ENCODE measurements around the gene TNC.

TNC gene

DNA sequence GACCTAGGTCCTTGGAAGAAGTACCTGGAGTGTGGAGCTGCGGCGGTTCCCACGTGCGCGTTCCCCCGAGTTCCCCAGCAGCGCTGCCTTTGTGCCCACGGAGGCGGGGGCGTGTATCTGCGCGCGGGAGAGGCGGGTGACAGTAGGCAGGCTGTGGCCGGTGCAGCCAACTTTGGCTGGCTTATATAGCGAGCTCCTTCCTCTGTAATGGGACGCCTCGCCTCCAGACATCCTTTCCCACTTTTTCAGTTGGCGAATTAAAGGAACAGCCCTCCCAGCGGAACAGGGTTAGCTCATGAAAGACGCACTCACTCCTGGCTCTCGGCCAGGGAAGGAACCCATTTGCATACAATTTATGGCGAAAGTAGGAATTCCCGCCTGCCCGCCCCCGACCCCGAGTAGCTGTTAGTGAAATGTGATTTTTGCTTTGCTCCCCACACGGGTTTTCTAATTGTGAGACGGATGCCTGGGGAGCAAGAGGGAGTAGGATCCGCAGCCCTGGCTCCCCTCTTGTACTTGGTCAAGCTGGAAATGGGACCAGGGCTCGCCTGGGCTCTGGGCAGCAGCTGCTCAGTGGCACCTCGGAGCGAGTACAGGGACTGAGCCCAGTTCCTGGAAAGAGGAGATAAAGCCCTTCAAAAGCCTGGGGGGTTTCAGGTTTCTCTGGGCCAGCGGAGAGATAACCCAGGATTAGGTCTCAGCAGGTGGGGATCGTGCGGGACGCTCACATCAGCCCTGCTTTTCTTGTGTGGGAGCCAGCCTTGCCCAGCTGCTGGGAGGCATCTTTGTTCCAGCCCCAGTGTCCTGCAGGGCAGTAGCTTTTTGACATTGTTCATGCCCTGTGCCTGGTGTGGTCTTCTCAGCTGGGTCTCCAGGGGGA lies at the start of gene TNC:
Gene TNC, minus strand, starts transcription at position 159 of the 880 bp plus-strand sequence. CDS start 27,139 bp downstream, outside the sequence.
- no peak for DNase-seq

DNA sequence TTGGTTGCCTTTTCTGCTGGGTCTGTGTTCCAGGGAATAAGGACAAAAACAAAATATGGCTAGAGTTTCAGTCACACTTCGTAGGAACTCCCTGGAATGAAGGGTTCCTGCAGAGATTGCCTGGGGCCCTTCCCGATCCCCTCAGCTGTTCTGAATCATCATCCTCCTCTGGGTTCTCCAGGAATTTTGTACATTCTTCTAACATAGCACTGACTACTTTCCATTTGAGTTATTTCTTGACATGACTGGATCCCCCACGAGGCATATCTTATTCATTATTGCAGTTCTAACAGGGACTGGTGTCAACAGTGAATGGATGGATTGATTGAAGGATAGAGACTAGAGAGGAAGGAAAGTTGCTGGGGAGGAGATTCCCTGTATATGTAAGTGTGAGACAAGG lies 49.2 kb upstream of the TNC start:
- DNase-seq = no peak

DNA sequence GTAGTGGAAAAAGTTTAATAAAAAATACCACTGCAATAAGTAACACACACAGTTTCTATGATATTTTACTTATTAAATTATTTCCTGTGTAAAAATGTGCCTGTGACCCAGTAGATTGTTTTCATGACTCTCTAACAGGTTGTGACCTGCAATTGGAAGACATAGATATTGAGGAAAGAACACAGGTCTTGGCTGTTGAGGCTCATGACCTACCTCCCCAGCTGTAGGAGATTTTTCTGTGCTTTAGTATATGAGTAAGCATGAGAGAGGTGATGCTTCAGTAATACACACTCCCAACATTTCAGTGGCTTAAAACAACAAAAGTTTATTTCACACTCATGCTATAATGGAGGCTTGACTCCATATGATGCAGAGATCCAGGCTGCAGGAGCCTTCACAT lies 47.3 kb upstream of the TNC start:
- no peak for DNase-seq

DNA sequence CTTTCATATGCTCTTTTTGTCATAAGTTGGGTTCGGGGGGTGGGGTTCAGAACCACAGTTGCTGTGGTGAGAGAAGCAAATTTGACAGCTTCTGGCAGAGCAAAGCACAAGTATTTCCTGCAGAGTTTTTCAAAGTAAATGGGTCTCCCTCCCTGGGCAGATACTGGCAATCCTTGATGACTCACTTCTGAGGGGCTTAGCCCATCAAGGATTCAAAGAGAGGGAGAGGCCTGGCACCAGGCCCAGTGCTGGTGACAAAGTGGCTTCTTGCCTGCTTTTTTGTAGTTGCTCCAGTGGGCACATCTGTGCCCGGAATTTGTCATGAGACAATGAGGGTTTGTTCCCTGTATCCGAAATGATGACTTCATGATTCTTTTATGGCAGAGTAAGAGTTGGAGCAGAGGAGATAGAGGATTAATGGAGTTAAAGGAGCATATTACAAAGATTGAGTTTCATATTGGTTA lies 46.6 kb upstream of the TNC start:
- no peak for DNase-seq

DNA sequence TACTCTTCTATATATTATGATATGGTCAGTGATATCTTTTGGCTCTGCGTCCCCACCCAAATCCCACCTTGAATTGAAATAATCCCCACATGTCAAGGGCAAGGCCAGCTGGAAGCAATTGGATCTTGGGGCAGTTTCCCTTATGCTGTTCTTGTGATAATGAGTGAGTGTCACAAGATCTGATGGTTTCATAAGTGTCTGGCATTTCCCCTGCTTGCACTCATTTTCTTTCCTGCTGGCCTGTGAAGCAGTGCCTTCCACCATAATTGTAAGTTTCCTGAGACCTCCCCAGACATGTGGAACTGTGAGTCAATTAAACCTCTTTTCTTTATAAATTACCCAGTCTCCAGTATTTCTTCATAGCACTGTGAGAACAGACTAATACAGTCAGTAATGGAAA lies 45.0 kb upstream of the TNC start:
- no peak for DNase-seq

DNA sequence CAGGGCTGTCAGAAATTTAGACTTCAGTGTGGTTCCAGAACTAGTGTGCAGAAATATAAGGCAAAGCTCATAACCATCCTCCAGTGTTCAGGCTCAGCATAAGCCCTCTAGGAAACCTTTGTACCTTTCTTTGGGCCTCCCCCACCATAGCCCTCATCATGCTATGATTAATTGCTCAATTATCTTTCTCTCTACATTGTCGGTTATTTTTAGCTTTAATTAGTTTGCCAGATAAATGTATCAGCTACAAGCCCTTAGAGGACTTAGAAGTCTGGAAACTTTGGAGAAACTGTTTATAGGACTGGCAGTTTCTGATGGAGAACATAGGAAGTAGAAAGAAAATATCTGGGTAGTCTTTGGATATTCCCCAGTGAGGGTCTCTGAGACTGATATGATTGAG lies 43.5 kb upstream of the TNC start:
- no peak for DNase-seq

DNA sequence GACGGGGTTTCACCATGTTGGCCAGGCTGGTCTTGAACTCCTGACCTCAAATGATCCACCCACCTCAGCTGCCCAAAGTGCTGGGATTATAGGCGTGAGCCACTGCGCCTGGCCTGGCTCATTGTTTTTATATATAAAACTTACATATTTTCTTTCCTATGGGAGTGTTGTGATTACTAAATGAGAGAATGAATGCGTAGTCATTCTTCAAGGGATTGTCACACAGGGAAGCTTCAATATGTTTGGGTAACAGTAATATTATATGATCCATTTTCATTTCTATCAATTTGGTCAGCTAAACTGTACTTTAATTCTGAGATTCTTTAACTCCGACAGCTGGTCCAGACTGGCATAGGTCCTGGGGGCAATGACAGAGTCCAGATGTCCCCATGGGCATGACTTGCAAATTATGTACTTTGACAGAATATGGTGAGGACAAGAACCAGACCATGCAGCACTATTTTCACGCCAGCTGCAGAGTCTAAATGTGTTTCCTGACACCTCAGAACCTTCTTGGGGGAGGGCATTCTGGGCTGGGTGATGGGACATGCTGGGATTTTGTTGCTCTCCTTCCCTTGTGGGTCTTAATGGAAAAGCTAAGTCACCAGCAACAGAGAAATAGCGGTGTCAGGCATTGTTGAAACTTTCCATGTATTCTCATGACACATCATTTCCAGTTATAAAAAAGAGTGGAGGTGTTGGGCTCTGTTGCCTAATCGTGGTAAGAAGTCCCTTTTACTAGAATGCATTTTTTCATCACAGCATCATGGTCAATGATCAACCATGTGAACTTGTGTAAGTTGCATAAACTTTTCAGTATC lies 40.9 kb upstream of the TNC start:
- DNase-seq = no peak

DNA sequence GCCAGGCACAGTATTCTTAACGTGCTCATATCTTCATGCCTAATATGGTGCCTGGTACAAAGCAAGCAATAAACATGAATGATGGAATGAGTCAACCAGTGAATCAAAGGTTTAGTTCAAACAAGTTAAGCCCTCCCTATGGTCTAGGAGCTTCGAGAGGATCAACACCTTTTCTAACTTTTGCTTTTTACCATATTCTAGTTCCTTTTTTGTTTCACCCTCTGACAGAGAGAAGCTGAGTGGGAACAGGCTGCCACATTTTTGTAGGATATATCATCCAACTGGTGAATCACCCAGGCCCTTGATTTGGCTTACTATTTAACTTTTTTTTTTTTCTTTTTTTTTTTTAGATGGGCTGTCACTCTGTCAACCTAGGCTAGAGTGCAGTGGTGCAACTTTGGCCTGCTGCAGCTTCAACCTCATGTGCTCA lies 39.3 kb upstream of the TNC start:
- no peak for DNase-seq

DNA sequence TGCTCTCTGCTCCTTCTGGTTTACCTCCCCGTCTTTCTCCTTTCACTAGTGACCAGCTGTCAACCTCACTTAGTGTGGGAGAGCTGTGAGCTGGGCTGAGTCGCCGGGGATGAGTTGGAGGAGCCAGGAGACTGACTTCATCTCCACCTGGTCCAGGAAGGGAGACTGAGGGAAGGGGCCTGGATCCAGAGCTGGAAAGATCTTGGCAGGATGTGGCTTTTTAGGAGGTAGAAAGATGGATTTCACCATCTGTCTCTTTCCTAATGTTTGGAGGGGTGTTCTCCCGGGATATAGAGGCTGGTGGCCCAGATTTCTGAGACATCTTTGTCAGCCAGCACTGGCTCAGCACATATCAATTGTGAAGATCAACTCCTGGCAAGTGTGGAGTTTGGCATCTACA lies 37.1 kb upstream of the TNC start:
- no peak for DNase-seq

DNA sequence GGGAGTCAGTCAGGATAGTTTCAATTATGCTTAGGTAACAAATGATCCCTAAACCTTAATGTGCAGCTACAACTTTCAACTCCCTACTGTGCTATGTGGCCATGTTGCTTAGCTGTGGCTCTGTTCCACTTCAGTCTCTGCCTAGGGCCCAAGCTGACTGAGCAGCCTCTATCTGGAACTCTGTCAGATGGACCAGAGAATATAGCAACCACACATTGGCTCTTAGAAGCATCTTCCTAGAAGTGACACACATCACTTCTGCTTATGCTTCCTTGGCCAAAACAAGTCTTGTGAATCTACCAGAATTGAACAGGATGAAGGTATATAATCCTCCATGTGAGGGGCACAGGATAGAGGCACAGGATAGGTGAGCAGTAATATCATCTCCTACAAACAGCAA lies 36.7 kb upstream of the TNC start:
- no peak for DNase-seq

DNA sequence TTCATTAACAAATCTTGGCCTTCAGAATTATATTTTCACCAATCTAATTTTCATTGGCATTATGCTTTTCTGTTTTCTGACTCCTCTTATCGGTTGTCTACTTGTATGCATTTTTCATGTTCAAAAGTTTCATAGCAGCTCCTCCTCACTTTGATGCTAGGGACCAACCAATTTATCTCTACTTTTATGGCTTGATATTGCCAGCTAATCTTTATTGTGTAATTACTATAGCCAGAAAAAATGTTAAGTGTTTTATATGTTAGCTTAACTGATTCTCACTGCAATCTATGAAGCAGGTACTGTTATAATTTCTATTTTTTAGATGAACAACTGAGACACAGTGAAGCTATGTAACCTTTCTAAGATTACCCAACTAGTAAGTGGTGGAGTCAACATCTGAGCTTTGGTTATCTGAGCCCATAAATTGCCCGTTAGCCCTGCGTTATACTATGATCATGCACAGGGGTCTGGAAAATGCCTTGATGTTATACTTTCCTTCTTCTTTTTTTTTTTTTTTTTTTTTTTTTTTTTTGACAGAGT lies 34.4 kb upstream of the TNC start:
- DNase-seq = no peak

DNA sequence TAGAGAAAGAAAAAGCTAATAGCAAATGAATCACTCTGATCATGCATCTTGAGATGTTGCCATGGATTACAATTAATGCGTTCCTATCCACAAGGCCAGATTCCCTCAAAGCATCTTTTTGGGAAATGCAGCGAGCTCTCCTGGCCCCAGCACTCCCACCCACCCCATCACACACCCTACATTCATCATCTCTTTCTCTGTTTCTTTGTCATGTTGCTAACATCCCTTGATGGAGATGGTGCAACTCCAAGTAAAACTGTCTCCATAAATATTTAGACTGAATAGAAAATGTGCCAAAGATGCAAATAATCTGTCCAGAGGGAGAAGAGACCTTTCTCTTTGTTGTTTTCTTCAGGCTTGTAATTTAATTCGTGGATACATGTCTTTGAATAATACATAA lies 30.8 kb upstream of the TNC start:
- DNase-seq = no peak

DNA sequence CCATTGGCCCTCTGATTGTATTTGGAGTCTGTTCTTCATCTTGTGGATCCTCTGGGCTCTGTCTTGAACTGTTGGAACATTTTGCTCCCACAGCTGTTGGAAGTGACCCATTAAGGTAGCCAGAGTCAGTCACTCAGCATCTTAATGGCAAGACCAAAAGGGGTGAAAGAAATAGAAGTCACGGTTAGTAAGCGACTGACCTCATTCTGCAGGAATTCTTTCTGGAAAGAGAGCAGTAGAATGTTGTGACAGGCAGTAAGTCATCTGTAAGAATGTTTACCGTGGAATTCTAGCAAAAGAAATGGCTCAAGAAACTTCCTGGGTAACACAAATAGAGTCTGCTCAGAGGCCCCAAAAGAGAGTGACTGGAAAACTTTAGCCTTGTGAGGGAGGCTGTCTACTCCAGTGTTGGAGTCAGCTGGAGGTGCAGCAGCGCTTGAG lies 28.6 kb upstream of the TNC start:
- no peak for DNase-seq

DNA sequence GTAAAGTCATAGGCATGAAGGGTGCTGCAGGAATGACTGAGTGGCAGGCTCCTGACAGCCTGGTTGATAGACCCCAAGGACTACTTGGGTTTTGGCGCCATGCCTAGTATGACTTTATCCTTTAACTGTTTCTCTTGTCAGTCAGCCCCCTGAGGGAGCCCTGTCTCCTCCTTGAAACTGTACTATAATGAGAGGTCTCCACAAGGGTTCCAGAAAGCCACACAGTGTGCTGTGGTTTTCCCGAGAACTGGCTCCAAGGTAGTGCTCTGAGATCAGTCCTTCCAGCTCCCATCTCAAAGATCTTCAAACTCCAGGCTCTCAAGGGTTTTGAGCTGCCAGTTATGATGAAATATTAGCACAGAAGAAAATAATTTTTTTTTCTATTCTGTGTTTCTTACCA lies 26.7 kb upstream of the TNC start:
- no peak for DNase-seq

DNA sequence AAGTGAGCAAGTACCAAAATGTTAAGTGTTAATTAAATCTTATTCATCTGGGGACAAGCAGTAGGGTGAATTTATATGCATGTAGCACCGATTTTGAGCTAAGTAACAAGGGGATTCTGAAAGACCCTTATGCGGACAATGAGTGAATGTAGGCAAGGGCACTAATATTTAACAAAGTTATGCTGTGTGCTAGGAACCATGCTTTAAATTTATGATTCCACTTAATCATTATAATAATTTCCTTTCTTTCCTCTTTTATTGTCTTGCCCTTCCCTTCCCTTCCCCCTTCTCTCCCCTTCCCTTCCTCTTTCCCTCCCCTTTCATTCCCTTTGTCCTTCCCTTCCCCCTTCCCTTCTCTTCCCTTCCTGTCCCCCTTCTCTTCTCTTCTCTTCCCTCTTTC lies 25.7 kb upstream of the TNC start:
- no peak for DNase-seq

DNA sequence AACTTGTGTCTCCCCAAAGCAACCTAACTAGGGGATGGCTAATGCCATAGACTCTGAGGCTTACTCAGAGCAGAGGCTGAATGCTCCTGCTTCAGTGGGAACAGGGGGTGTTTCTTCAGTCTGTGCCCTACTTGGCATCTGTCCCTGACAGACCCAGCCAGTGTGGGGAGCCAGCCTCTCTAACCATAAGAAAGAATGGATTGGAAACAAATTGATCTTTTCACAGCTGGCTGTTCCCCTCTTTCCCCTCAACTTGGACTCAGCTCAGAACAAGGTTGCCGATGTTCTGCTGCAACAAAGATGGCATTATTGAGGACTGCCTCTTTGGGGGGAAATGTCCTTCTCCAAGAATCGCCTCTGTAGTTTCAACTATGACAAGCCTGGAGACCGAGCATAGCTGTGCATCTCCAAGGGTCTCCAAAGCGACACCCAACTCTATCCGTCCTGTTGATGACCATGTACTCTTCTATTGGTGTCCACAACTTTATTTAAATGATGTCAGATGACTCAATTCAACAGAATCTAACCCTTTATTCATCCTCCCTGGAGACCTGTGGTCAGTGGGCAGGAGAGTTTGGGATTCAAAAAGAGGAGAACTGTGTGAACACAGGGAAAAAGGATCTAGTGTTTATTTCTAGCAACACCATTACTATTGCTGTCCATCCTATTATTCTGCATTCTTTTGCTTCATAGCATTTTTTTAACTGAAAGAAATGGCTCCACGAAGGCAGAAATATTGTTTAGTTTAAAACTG lies 24.7 kb upstream of the TNC start:
- no peak for DNase-seq

DNA sequence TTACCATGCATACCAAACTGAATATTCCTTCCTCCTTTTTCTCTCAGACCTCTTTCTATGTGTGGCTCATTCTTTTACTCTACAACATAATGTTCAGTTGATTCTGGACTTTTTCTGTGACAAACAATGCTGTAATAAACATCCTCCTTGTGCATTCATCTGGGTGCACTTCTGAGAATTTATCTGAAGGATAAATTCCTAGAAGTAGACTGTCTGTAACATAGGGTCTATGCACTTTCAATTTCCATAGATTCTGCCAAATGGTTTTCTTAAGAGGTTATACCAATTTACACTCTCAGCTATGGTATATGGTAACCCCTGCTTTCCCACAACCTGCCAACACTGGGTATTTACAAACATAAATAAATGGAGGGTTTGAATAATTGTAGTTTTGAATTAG lies 24.1 kb upstream of the TNC start:
- DNase-seq = no peak

DNA sequence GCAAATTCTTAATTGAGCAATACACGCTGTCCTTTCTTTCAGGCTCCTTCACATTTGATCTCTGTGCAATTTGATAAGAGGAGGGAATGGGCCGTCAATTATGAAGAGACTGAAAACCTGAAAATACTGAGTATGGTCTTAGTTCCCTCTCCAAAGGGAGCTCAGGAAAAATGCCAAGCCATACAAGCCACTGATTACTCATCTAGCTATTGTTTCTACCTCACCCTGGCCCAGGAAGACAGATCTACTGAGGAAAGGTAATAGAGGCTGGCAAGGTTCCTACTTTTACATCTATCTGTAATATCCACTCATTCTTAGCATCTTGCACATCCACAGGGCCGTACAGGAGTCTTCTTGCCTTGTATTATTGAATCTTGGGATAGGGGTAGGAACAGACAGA lies 23.7 kb upstream of the TNC start:
- DNase-seq = no peak

DNA sequence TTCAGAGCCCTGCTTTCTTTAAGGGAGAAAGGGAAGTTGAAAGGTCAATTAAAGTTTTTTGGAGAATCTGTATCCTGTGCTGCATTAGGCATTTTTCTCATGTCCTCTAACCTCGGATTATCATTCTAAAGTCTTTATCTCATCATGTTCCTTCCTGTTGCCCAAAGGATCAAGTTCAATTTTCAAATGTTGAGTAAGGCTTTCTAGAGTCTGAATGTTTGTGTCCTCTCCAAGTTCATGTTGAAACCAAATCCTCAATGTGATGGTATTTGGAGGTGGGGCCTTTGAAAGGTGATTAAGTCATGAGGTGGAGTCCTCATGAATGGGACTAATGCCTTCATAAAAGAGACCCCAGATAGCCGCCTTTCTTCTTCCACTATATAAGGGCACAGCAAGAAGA lies 20.2 kb upstream of the TNC start:
- DNase-seq = no peak

DNA sequence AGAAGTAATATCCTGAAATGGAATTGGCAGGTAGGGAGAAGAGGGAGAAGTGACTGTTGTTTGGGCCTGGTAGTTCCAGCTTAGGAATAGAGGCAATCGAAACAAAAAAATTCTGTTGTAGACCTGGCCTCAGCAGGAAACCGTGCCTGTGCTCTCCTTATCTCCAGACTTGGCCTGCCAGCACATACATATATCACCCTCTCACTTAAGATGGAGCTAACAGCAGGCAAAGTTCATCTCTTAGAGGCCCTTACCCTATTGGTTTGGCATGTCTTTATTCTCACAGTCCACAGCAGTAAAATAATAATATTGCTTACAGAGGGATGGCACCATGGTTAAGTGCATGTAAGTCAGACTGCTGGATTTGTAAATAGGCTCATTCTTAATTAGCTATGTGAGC lies 19.6 kb upstream of the TNC start:
- no peak for DNase-seq

DNA sequence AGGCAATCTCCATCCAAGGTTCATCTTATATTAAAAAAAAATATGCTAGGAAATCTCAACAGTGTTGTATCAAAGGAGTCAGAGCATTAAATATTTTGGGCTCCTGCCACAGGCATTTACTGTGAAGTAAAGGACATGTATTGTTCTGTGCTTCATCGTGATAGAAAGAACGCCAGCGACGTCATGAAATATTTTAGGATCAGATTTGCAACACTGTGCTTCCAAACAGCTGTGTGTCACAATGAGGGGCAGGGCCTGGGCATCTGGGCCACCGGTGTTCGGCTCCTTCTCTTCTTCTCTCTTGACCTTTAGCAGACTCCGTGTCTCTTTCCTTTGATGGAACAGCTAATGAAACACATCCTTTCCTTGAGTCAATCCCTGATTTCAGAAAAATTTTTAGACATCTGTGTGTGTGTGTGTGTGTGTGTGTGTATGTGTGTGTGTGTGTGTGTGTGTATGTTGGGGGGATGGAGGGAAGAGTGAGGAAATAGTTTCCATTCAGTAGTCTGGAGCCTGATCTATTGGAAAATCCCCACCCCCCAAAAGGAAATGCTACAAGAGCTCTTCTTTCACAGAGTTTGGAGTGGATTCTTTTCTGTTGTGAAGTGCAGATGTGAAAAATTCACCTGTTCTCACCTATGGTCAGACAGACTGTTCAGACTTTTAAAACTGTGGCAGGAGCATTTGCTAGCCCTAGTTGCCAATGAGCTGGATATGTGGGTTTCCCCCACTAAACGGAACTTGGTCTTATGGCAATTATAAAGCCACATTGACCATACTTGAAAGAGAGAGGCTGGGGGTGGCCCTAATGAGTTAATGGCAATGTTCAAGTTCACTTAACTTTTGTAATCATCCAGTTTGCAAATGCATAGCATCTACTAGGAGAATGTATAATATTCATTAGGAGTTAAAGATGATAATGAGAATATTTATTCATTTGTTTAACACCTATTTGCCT lies 18.1 kb upstream of the TNC start:
- DNase-seq = no peak

DNA sequence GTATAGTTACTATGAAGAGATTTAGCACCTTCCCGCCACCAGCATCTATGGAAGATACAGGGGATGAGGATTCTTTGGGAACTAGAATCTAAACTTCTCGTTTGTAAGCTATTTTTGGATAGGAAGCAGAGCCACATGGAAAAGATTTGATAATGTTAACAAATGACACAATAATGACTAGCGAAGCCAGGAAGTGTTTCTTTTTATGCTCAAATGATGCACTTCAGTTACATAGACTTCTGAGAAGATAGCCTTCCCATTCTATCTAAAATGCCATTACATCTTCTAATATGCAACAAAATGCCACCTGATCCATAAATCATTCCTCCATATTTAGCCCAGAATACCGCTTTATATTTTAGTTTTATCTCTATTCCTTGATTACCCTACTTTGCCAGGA lies 17.0 kb upstream of the TNC start:
- DNase-seq = no peak

Data from activated CD4-positive, alpha-beta T cell treated with anti-CD3 and anti-CD28 coated beads for 48 hours (primary cell).